HFF-Myc (cell line): Measurements from ENCODE around the gene LPCAT1.

ENCODE experiments used
- DNase-seq: peaks from one replicate; pipeline ENCODE4 v3.0.0-alpha.2; 2011; ENCODE audit warnings: low read depth; ENCODE audit errors: extremely low read depth
- H3K4me3 ChIP-seq: replicated peaks from 2 replicates; pipeline ENCODE4 v1.5.1; 2011; ENCODE audit warnings: low read depth, mild to moderate bottlenecking, control low read depth, low read length
- CTCF ChIP-seq: IDR thresholded peaks from 2 replicates; pipeline ENCODE4 v1.5.1; 2012; ENCODE audit warnings: mild to moderate bottlenecking, low read depth, low read length, control low read depth; ENCODE audit errors: missing control alignments

LPCAT1 gene

GRCh38 chr5:1558944-1559343 lies 35.2 kb upstream of the LPCAT1 start:
- TF ChIP-seq CTCF = no peak
- DNase-seq = no peak
- H3K4me3 ChIP-seq = no peak overlapping the region

GRCh38 chr5:1557114-1557873 lies 33.5 kb upstream of the LPCAT1 start:
- TF ChIP-seq CTCF = no peak
- H3K4me3 ChIP-seq = no peak overlapping the region
- DNase-seq = no peak

GRCh38 chr5:1555808-1556731 lies 32.3 kb upstream of the LPCAT1 start:
- TF ChIP-seq CTCF = no peak
- H3K4me3 ChIP-seq = no peak overlapping the region
- DNase-seq = no peak

- no peak for DNase-seq
- TF ChIP-seq CTCF = no peak
- no peak overlapping the region for H3K4me3 ChIP-seq
Measured at GRCh38 chr5:1555011-1555807, 31.4 kb upstream of the LPCAT1 start.

- no peak for TF ChIP-seq CTCF
- no peak for DNase-seq
Measured at GRCh38 chr5:1554410-1554967, 30.7 kb upstream of the LPCAT1 start.

More at GRCh38 chr5:1554410-1554967, 30.7 kb upstream of the LPCAT1 start:
- H3K4me3 ChIP-seq = no peak overlapping the region
